Coronary artery (tissue), 2 donors: ENCODE measurements around the gene LHFPL3.

Source experiments
- DNase-seq: peaks from one replicate; pipeline ENCODE4 v3.0.0-alpha.2; 2017; ENCODE audit warnings: low spot score
- H3K27ac ChIP-seq, 2 donors: fragments of 200-600 bp; sonication (generic); one replicate each; pipeline ENCODE4 v1.5.1; 2016 to 2019
- H3K4me3 ChIP-seq: fragments of 200-600 bp; sonication (generic); 2 replicates; pipeline ENCODE4 v1.5.1; 2016; ENCODE audit warnings: mild to moderate bottlenecking, moderate library complexity
- CTCF ChIP-seq: fragments of 200-600 bp; sonication (generic); IDR thresholded peaks from one replicate; pipeline ENCODE4 v1.5.1; 2019; ENCODE audit warnings: antibody characterized with exemption

Gene LHFPL3

GRCh38 chr7:104805449-104806317, 477.3 kb downstream of the LHFPL3 start:
- no peak for TF ChIP-seq CTCF
- Histone ChIP-seq H3K27ac (no peak overlapping the region), H3K4me3 (no peak overlapping the region)
- DNase-seq = no peak

DNA sequence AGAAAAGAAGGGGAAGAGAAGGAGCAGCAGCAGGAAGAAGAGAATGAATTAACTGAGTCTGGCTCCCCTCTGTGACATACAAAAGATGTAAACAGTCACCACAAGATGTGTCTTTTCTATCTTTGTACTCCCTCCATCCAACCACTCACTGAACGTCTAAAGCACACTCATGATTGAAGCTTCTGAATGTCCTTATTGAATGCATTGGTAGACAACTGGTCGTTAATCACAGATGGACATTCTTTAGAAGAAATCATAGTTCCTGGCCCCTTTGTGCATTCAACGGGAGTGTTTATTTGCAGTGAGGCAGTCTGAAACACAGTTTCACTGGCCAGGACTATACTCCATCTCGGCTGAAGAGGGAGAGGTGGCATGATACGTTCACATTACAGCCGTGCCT, 479.3 kb downstream of the LHFPL3 start:
- TF ChIP-seq CTCF = no peak
- DNase-seq = no peak
- H3K4me3 ChIP-seq = no peak overlapping the region
- no peak overlapping the region for H3K27ac ChIP-seq

GRCh38 chr7:104809906-104810305, 481.5 kb downstream of the LHFPL3 start:
- no peak overlapping the region for H3K27ac ChIP-seq
- no peak for DNase-seq
- no peak overlapping the region for H3K4me3 ChIP-seq
- TF ChIP-seq CTCF = no peak

DNA sequence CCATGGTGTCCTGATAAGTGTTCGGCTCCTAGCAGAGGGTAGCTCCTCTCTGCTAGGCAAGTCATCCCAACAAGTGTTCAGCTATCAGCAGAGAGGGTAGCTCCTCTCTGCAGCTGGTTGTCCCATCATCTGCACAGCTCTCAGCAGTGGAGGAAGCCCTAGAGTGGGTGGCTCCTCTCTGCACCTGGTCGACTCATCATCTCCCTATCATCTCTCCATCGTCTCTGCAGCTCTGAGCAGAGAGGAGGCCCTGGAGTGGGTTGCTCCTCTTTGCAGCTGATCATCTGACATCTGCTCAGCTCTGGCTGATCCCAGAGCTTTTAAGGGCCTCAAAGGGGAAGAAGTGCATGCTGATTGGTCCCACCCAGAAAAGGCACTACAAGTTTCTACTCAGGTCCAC, 485.7 kb downstream of the LHFPL3 start:
- Histone ChIP-seq H3K27ac (no peak overlapping the region), H3K4me3 (no peak overlapping the region)
- no peak for TF ChIP-seq CTCF
- DNase-seq = no peak

- DNase-seq = no peak
- Histone ChIP-seq H3K4me3 (no peak overlapping the region), H3K27ac (no peak overlapping the region)
- no peak for TF ChIP-seq CTCF
These were observed 486.4 kb downstream of the LHFPL3 start for GRCh38 chr7:104814671-104815400.

GRCh38 chr7:104816537-104816936, 488.1 kb downstream of the LHFPL3 start:
- H3K4me3 ChIP-seq = no peak overlapping the region
- TF ChIP-seq CTCF = no peak
- no peak for DNase-seq
- H3K27ac ChIP-seq = no peak overlapping the region
